RPMI7951 (cell line): ENCODE data around the gene ZFAND2A. TPM values are rescaled to one million over a fixed set of nuclear protein-coding genes. Genes with fewer than 3 reads are reported as not detected.
A peak's percentile ranks its signal among the peaks of the same experiment; 100 is the strongest.
"Not testable (repeated sequence)": the region's sequence is repeated elsewhere in the genome, so short reads cannot be mapped to it uniquely, and the experiment has no call there.

Experiments
- DNase-seq: peaks from one replicate; pipeline ENCODE4 v3.0.0-alpha.2; 2012; ENCODE audit warnings: low read depth
- total RNA-seq: library from RNA; depleted of rRNA; stranded (reverse); fragments of >200 nt; shearing (Covaris generic); gene quantifications from 2 replicates; pipeline ENCODE4 v1.2.3, GENCODE V29; 2014

ZFAND2A gene
- total RNA-seq, 1 experiment from 2014 or later: 33.0 TPM

GRCh38 chr7:1124816-1125602 lies 35.0 kb downstream of the ZFAND2A start:
- DNase-seq: no peak

- peak; percentile 74 for DNase-seq
Measured at GRCh38 chr7:1124164-1124563, 35.8 kb downstream of the ZFAND2A start.

GRCh38 chr7:1123715-1124114 lies 36.3 kb downstream of the ZFAND2A start:
- DNase-seq: peak; percentile 86

GRCh38 chr7:1122832-1123501 lies 37.0 kb downstream of the ZFAND2A start:
- no peak for DNase-seq

- no peak for DNase-seq
Measured at GRCh38 chr7:1121886-1122831, 37.8 kb downstream of the ZFAND2A start.

- no peak for DNase-seq
Measured at GRCh38 chr7:1121476-1121875, 38.5 kb downstream of the ZFAND2A start.

- DNase-seq: no peak
Measured at GRCh38 chr7:1120791-1121190, 39.2 kb downstream of the ZFAND2A start.

- no peak for DNase-seq
Measured at GRCh38 chr7:1119201-1119600, 40.8 kb downstream of the ZFAND2A start.

GRCh38 chr7:1117321-1117928 lies 42.6 kb downstream of the ZFAND2A start:
- no peak for DNase-seq

GRCh38 chr7:1116383-1117008 lies 43.5 kb downstream of the ZFAND2A start:
- DNase-seq: not testable (repeated sequence)

- not testable (repeated sequence) for DNase-seq
Measured at GRCh38 chr7:1115171-1116045, 44.6 kb downstream of the ZFAND2A start.

GRCh38 chr7:1114505-1114904 lies 45.5 kb downstream of the ZFAND2A start:
- DNase-seq: no peak

- no peak for DNase-seq
Measured at GRCh38 chr7:1114088-1114487, 45.9 kb downstream of the ZFAND2A start.

GRCh38 chr7:1113548-1113885 lies 46.5 kb downstream of the ZFAND2A start:
- no peak for DNase-seq

GRCh38 chr7:1112625-1113547 lies 47.1 kb downstream of the ZFAND2A start:
- no peak for DNase-seq

- DNase-seq: no peak
Measured at GRCh38 chr7:1112109-1112508, 47.9 kb downstream of the ZFAND2A start.

- DNase-seq: no peak
Measured at GRCh38 chr7:1111156-1111555, 48.8 kb downstream of the ZFAND2A start.

GRCh38 chr7:1110358-1110757 lies 49.6 kb downstream of the ZFAND2A start:
- DNase-seq: no peak
